PFSK-1 (cell line): ENCODE data around the gene ITK.

ENCODE experiments used
- POLR2AphosphoS5 ChIP-seq: IDR thresholded peaks from 2 replicates; pipeline ENCODE4 v1.6.1; 2012; ENCODE audit warnings: low read depth, mild to moderate bottlenecking, control low read depth, low read length, moderate library complexity
- REST ChIP-seq, 2 experiments: IDR thresholded peaks; 2 replicates each; pipeline versions ENCODE4 v1.6.1 to v1.8.0; 2011 to 2012; ENCODE audit warnings: low read depth in 2 of 2, low read length in 2 of 2, control low read depth in 1 of 2, inconsistent platforms in 1 of 2, mild to moderate bottlenecking in 1 of 2, moderate library complexity in 1 of 2; ENCODE audit not compliant: insufficient read depth in 1 of 2
- TAF1 ChIP-seq: IDR thresholded peaks from 2 replicates; pipeline ENCODE4 v1.6.1; 2012; ENCODE audit warnings: low read length, control low read depth, borderline replicate concordance; ENCODE audit not compliant: insufficient read depth

- TF ChIP-seq REST (IDR thresholded peaks at IDR 0.05; ENCODE audit: insufficient read depth in 1 of 2, low read depth in 2 of 2, low read length in 2 of 2) (no peak), TAF1 (no peak), POLR2AphosphoS5 (no peak)
These were observed 17.6 kb upstream of the ITK start for GRCh38 chr5:157162919-157163510.
